Activated CD4-positive, alpha-beta T cell treated with anti-CD3 and anti-CD28 coated beads, Interleukin-2, amount 50 U/mL, for 1 hour (primary cell): Measurements from ENCODE around the gene SLC27A3.
A peak's percentile ranks its signal among the peaks of the same experiment; 100 is the strongest.

Experiments
- DNase-seq: peaks from one replicate; pipeline ENCODE4 v3.0.0-alpha.2; 2020

The SLC27A3 gene

GRCh38 chr1:153774780-153775457 lies at the start of gene SLC27A3:
Gene SLC27A3, plus strand, starts transcription at chr1:153775407. Its CDS starts 91 bp downstream, at chr1:153775498.
- no peak for DNase-seq

- peak; percentile 98 for DNase-seq
Measured at GRCh38 chr1:153727463-153728304, 47.5 kb upstream of the SLC27A3 start, which contains the start of gene INTS3. Gene INTS3, plus strand, starts transcription at chr1:153728050. Its CDS starts 585 bp downstream, at chr1:153728635.

- DNase-seq, result peak; percentile 43
Measured at GRCh38 chr1:153728305-153729066, 46.7 kb upstream of the SLC27A3 start.

GRCh38 chr1:153730468-153730988 lies 44.7 kb upstream of the SLC27A3 start:
- DNase-seq, result no peak

GRCh38 chr1:153733970-153734369 lies 41.2 kb upstream of the SLC27A3 start:
- no peak for DNase-seq

GRCh38 chr1:153734396-153735089 lies 40.7 kb upstream of the SLC27A3 start:
- DNase-seq, result no peak

GRCh38 chr1:153735090-153735420 lies 40.2 kb upstream of the SLC27A3 start:
- no peak for DNase-seq

- DNase-seq, result no peak
Measured at GRCh38 chr1:153741986-153742385, 33.2 kb upstream of the SLC27A3 start.

- no peak for DNase-seq
Measured at GRCh38 chr1:153742411-153743142, 32.6 kb upstream of the SLC27A3 start.

GRCh38 chr1:153745417-153745816 lies 29.8 kb upstream of the SLC27A3 start:
- DNase-seq, result no peak

- no peak for DNase-seq
Measured at GRCh38 chr1:153746174-153746573, 29.0 kb upstream of the SLC27A3 start.

- DNase-seq, result no peak
Measured at GRCh38 chr1:153748903-153749302, 26.3 kb upstream of the SLC27A3 start.

- peak; percentile 76 for DNase-seq
Measured at GRCh38 chr1:153749408-153750005, 25.7 kb upstream of the SLC27A3 start.

GRCh38 chr1:153750026-153750995 lies 24.9 kb upstream of the SLC27A3 start:
- DNase-seq, result no peak

GRCh38 chr1:153752072-153752471 lies 23.1 kb upstream of the SLC27A3 start:
- no peak for DNase-seq

GRCh38 chr1:153752571-153753195 lies 22.5 kb upstream of the SLC27A3 start:
- no peak for DNase-seq

GRCh38 chr1:153754266-153754665 lies 20.9 kb upstream of the SLC27A3 start:
- DNase-seq, result no peak

GRCh38 chr1:153760440-153760839 lies 14.8 kb upstream of the SLC27A3 start:
- DNase-seq, result no peak

GRCh38 chr1:153763365-153764225 lies 11.6 kb upstream of the SLC27A3 start:
- DNase-seq, result no peak
